HepG2 (cell line): ENCODE measurements around the gene ETS2. TPM values are rescaled to one million over a fixed set of nuclear protein-coding genes. Genes with fewer than 3 reads are reported as not detected.

ENCODE experiments used
- CREB1 ChIP-seq, 2 experiments: fragments of 450-650 bp in 1 of 2; IDR thresholded peaks; 2 replicates each; pipeline ENCODE4 v1.6.1; 2016 to 2017; ENCODE audit warnings: control low read depth in 1 of 2, mild to moderate bottlenecking in 1 of 2, missing compliant biosample characterization in 1 of 2, missing genetic modification characterization in 1 of 2
- DNMT1 ChIP-seq: sonication (generic); formaldehyde crosslinking; IDR thresholded peaks from 2 replicates; pipeline ENCODE4 v1.5.1; 2020; ENCODE audit warnings: mild to moderate bottlenecking, missing genetic modification reagents
- FOXC1 ChIP-seq: sonication (generic); formaldehyde crosslinking; IDR thresholded peaks from 2 replicates; pipeline ENCODE4 v1.8.0; 2022; ENCODE audit warnings: mild to moderate bottlenecking, missing genetic modification reagents, borderline replicate concordance
- HOXA5 ChIP-seq: sonication (generic); formaldehyde crosslinking; IDR thresholded peaks from 2 replicates; pipeline ENCODE4 v1.4.0; 2020; ENCODE audit warnings: missing genetic modification reagents
- HOXD1 ChIP-seq: sonication (generic); formaldehyde crosslinking; IDR thresholded peaks from 2 replicates; pipeline ENCODE4 v1.5.0; 2020; ENCODE audit warnings: missing genetic modification reagents
- MYC ChIP-seq: sonication (generic); formaldehyde crosslinking; IDR thresholded peaks from 2 replicates; pipeline ENCODE4 v1.9.0; 2021; ENCODE audit warnings: missing genetic modification reagents, borderline replicate concordance
- MZF1 ChIP-seq: sonication (generic); formaldehyde crosslinking; IDR thresholded peaks from 2 replicates; pipeline ENCODE4 v1.8.1; 2023; ENCODE audit warnings: mild to moderate bottlenecking, missing genetic modification reagents, borderline replicate concordance
- NCOA2 ChIP-seq: sonication (generic); formaldehyde crosslinking; IDR thresholded peaks from 2 replicates; pipeline ENCODE4 v1.8.0; 2022; ENCODE audit warnings: inconsistent platforms
- PHB2 ChIP-seq: fragments of 450-650 bp; IDR thresholded peaks from 2 replicates; pipeline ENCODE4 v1.6.1; 2018; ENCODE audit not compliant: partially characterized antibody
- ZEB1 ChIP-seq: IDR thresholded peaks from 2 replicates; pipeline ENCODE4 v1.6.1; 2012; ENCODE audit warnings: mild to moderate bottlenecking, low read depth, inconsistent platforms; ENCODE audit not compliant: insufficient replicate concordance
- ZFAT ChIP-seq: sonication (generic); formaldehyde crosslinking; conservative IDR thresholded peaks from 2 replicates; pipeline ENCODE4 v1.8.1; 2023; ENCODE audit warnings: missing genetic modification reagents, inconsistent platforms
- ZNF350 ChIP-seq: sonication (generic); formaldehyde crosslinking; IDR thresholded peaks from 2 replicates; pipeline ENCODE4 v1.4.0; 2020; ENCODE audit warnings: mild to moderate bottlenecking, low read depth, missing genetic modification reagents, borderline replicate concordance
- ZNF549 ChIP-seq: sonication (generic); formaldehyde crosslinking; IDR thresholded peaks from 2 replicates; pipeline ENCODE4 v1.5.0; 2020; ENCODE audit warnings: missing genetic modification reagents
- ZNF605 ChIP-seq: sonication (generic); formaldehyde crosslinking; IDR thresholded peaks from 2 replicates; pipeline ENCODE4 v1.8.0; 2022; ENCODE audit warnings: mild to moderate bottlenecking, missing genetic modification reagents
- ZNF747 ChIP-seq: sonication (generic); formaldehyde crosslinking; IDR thresholded peaks from 2 replicates; pipeline ENCODE4 v1.8.1; 2023; ENCODE audit warnings: missing genetic modification reagents, mild to moderate bottlenecking, borderline replicate concordance
- polyA plus RNA-seq, 8 experiments: library from polyadenylated mRNA; depleted of rRNA in 3 of 8; stranded (reverse) in 7 of 8; unstranded in 1 of 8; fragments of >200 nt; fragmentation: Illumina TruSeq in 4 of 8; extraction: Trizol in 4 of 8; gene quantifications; 2 replicates each; pipeline versions ENCODE4 v1.2.1 to v1.2.3, GENCODE V29; 2011 to 2016; ENCODE audit warnings: low read depth in 4 of 8, missing spikeins in 1 of 8, mixed read lengths in 1 of 8; ENCODE audit not compliant: insufficient read depth in 1 of 8
- total RNA-seq, 5 experiments: library from RNA; depleted of rRNA; stranded (reverse); fragments of >200 nt; fragmentation: Illumina TruSeq; extraction: Trizol; gene quantifications; 2 replicates each; pipeline ENCODE4 v1.2.3, GENCODE V29; 2016; ENCODE audit warnings: low read depth in 1 of 5
- TF ChIP-seq, protein P1 (sequence below), 2 experiments: sonication (generic) in 1 of 2; formaldehyde crosslinking in 1 of 2; IDR thresholded peaks; 2 replicates each; pipeline versions ENCODE4 v1.4.0 to v1.6.1; 2016 to 2020; ENCODE audit warnings: borderline replicate concordance in 1 of 2, low read depth in 1 of 2, mild to moderate bottlenecking in 1 of 2, missing genetic modification reagents in 1 of 2
- TF ChIP-seq, protein P2 (sequence below): sonication (generic); formaldehyde crosslinking; IDR thresholded peaks from 2 replicates; pipeline ENCODE4 v1.4.0; 2020; ENCODE audit warnings: missing genetic modification reagents, borderline replicate concordance
- TF ChIP-seq, protein P3 (sequence below): IDR thresholded peaks from 2 replicates; pipeline ENCODE4 v1.6.1; 2012; ENCODE audit warnings: inconsistent platforms
- TF ChIP-seq, protein P4 (sequence below): sonication (generic); formaldehyde crosslinking; IDR thresholded peaks from 2 replicates; pipeline ENCODE4 v1.4.0; 2020; ENCODE audit warnings: missing genetic modification reagents

ETS2 gene
- total and polyA plus RNA-seq, 2 of the 13 experiments (the other 11 are each of a cell fraction or from before 2014, with no cell fraction given) = 24.6 to 64.4 TPM

DNA sequence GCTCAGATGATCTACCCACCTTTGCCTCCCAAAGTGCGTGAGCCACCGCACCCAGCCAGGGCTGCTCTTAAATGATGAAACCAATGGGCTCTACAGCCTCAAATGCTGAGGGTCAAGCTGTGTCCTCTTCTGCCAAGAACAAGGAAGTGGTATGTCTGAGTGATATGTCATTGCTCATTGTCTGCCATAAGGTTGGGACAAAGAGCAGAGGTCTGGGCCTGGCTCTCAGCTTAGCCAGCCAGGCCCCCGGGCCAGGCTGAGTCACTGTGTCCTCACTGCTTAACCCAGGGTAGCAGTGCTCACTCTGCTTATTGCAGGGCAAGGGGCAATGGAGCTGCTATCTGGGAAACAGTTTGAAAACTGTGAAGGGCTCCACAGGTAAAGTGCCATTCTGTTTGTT is 8.3 kb upstream of the ETS2 start (continued):
- no peak for TF ChIP-seq ZEB1
- TF ChIP-seq PHB2 = no peak
- no peak for TF ChIP-seq DNMT1 (CRISPR knock-in tag)
- TF ChIP-seq ZNF605 (CRISPR knock-in tag) = no peak
- peak; percentile 33; the same call in 1 of the 2 replicates for TF ChIP-seq NCOA2 (CRISPR knock-in tag)
- TF ChIP-seq, protein P1, sequence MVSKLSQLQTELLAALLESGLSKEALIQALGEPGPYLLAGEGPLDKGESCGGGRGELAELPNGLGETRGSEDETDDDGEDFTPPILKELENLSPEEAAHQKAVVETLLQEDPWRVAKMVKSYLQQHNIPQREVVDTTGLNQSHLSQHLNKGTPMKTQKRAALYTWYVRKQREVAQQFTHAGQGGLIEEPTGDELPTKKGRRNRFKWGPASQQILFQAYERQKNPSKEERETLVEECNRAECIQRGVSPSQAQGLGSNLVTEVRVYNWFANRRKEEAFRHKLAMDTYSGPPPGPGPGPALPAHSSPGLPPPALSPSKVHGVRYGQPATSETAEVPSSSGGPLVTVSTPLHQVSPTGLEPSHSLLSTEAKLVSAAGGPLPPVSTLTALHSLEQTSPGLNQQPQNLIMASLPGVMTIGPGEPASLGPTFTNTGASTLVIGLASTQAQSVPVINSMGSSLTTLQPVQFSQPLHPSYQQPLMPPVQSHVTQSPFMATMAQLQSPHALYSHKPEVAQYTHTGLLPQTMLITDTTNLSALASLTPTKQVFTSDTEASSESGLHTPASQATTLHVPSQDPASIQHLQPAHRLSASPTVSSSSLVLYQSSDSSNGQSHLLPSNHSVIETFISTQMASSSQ (IDR thresholded peaks at IDR 0.05; ENCODE audit: low read depth) = no peak
- TF ChIP-seq, protein P1 (CRISPR knock-in tag; IDR thresholded peaks at IDR 0.05; ENCODE audit: borderline replicate concordance) = no peak
- TF ChIP-seq, protein P2, sequence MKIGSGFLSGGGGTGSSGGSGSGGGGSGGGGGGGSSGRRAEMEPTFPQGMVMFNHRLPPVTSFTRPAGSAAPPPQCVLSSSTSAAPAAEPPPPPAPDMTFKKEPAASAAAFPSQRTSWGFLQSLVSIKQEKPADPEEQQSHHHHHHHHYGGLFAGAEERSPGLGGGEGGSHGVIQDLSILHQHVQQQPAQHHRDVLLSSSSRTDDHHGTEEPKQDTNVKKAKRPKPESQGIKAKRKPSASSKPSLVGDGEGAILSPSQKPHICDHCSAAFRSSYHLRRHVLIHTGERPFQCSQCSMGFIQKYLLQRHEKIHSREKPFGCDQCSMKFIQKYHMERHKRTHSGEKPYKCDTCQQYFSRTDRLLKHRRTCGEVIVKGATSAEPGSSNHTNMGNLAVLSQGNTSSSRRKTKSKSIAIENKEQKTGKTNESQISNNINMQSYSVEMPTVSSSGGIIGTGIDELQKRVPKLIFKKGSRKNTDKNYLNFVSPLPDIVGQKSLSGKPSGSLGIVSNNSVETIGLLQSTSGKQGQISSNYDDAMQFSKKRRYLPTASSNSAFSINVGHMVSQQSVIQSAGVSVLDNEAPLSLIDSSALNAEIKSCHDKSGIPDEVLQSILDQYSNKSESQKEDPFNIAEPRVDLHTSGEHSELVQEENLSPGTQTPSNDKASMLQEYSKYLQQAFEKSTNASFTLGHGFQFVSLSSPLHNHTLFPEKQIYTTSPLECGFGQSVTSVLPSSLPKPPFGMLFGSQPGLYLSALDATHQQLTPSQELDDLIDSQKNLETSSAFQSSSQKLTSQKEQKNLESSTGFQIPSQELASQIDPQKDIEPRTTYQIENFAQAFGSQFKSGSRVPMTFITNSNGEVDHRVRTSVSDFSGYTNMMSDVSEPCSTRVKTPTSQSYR (CRISPR knock-in tag) = no peak
- TF ChIP-seq MZF1 (CRISPR knock-in tag) = no peak
- TF ChIP-seq ZNF747 = no peak
- TF ChIP-seq ZNF350 (CRISPR knock-in tag) = no peak
- TF ChIP-seq, protein P3, sequence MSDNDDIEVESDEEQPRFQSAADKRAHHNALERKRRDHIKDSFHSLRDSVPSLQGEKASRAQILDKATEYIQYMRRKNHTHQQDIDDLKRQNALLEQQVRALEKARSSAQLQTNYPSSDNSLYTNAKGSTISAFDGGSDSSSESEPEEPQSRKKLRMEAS = peak; percentile 53
- TF ChIP-seq HOXD1 (CRISPR knock-in tag) = no peak
- TF ChIP-seq CREB1 (IDR thresholded peaks at IDR 0.05) = no peak
- no peak for TF ChIP-seq CREB1 (CRISPR knock-in tag; IDR thresholded peaks at IDR 0.05)
- TF ChIP-seq, protein P4, sequence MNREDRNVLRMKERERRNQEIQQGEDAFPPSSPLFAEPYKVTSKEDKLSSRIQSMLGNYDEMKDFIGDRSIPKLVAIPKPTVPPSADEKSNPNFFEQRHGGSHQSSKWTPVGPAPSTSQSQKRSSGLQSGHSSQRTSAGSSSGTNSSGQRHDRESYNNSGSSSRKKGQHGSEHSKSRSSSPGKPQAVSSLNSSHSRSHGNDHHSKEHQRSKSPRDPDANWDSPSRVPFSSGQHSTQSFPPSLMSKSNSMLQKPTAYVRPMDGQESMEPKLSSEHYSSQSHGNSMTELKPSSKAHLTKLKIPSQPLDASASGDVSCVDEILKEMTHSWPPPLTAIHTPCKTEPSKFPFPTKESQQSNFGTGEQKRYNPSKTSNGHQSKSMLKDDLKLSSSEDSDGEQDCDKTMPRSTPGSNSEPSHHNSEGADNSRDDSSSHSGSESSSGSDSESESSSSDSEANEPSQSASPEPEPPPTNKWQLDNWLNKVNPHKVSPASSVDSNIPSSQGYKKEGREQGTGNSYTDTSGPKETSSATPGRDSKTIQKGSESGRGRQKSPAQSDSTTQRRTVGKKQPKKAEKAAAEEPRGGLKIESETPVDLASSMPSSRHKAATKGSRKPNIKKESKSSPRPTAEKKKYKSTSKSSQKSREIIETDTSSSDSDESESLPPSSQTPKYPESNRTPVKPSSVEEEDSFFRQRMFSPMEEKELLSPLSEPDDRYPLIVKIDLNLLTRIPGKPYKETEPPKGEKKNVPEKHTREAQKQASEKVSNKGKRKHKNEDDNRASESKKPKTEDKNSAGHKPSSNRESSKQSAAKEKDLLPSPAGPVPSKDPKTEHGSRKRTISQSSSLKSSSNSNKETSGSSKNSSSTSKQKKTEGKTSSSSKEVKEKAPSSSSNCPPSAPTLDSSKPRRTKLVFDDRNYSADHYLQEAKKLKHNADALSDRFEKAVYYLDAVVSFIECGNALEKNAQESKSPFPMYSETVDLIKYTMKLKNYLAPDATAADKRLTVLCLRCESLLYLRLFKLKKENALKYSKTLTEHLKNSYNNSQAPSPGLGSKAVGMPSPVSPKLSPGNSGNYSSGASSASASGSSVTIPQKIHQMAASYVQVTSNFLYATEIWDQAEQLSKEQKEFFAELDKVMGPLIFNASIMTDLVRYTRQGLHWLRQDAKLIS (CRISPR knock-in tag) = no peak
- peak; percentile 38; the same call in 1 of the 2 replicates for TF ChIP-seq MYC (CRISPR knock-in tag)
- no peak for TF ChIP-seq ZFAT (CRISPR knock-in tag)
- no peak for TF ChIP-seq HOXA5 (CRISPR knock-in tag)
- TF ChIP-seq ZNF549 (CRISPR knock-in tag) = no peak
- TF ChIP-seq FOXC1 (CRISPR knock-in tag) = no peak
